HG02852 (cell line): ENCODE results near the gene RALGPS1.

ENCODE experiments used
- ATAC-seq: cut with Tn5 transposase; IDR thresholded peaks from one replicate; pipeline ENCODE4 v1.9.1; 2021; ENCODE audit warnings: mild to moderate bottlenecking, moderate library complexity; ENCODE audit not compliant: unreplicated experiment

Gene RALGPS1

GRCh38 chr9:127092041-127092608 lies 177.5 kb downstream of the RALGPS1 start:
- ATAC-seq: no peak

- ATAC-seq: no peak
These were observed 178.9 kb downstream of the RALGPS1 start for GRCh38 chr9:127093319-127094020.

- no peak for ATAC-seq
These were observed 180.8 kb downstream of the RALGPS1 start for GRCh38 chr9:127095411-127095810.

GRCh38 chr9:127096208-127096607 lies 181.6 kb downstream of the RALGPS1 start:
- ATAC-seq: no peak

- ATAC-seq: no peak
These were observed 183.1 kb downstream of the RALGPS1 start for GRCh38 chr9:127097683-127098082.

GRCh38 chr9:127098916-127099553 lies 184.5 kb downstream of the RALGPS1 start:
- ATAC-seq: no peak

- no peak for ATAC-seq
These were observed 185.1 kb downstream of the RALGPS1 start for GRCh38 chr9:127099664-127100063.

GRCh38 chr9:127102176-127102575 lies 187.6 kb downstream of the RALGPS1 start:
- ATAC-seq: no peak

- no peak for ATAC-seq
These were observed 188.2 kb downstream of the RALGPS1 start for GRCh38 chr9:127102788-127103187.

GRCh38 chr9:127104581-127105311 lies 190.2 kb downstream of the RALGPS1 start:
- ATAC-seq: no peak

- ATAC-seq: no peak
These were observed 191.4 kb downstream of the RALGPS1 start for GRCh38 chr9:127105805-127106465.

GRCh38 chr9:127106466-127106855 lies 191.9 kb downstream of the RALGPS1 start:
- ATAC-seq: no peak

- ATAC-seq: no peak
These were observed 192.8 kb downstream of the RALGPS1 start for GRCh38 chr9:127107171-127107928.

- no peak for ATAC-seq
These were observed 193.6 kb downstream of the RALGPS1 start for GRCh38 chr9:127107929-127108876.

- no peak for ATAC-seq
These were observed 194.7 kb downstream of the RALGPS1 start for GRCh38 chr9:127109212-127109711.

GRCh38 chr9:127112056-127112455 lies 197.5 kb downstream of the RALGPS1 start:
- ATAC-seq: no peak

GRCh38 chr9:127112735-127113161 lies 198.2 kb downstream of the RALGPS1 start:
- no peak for ATAC-seq

- ATAC-seq: no peak
These were observed 198.8 kb downstream of the RALGPS1 start for GRCh38 chr9:127113191-127113972.
